ENCODE data around the gene MSRB2.

DNA sequence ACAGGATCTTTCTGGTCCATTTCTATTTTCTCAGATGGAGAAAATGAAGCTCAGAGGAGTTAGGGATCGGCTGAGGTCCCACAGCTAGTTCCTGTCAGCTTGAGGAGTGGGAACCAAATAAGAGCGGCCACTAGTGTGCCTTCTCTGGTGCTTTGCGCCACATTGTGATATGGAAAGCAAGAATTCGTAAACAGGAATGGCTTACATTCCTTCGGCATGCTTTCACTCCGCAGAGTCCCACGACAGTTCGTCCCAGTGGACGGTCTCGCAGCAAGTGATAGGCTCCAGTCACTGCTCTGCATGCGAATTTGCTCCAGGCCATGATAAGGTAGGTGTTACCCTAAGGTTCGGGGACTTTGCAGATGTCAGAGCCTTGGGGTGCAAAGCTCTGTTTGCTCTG is 55.2 kb downstream of the MSRB2 start:
- TF ChIP-seq, protein P1, sequence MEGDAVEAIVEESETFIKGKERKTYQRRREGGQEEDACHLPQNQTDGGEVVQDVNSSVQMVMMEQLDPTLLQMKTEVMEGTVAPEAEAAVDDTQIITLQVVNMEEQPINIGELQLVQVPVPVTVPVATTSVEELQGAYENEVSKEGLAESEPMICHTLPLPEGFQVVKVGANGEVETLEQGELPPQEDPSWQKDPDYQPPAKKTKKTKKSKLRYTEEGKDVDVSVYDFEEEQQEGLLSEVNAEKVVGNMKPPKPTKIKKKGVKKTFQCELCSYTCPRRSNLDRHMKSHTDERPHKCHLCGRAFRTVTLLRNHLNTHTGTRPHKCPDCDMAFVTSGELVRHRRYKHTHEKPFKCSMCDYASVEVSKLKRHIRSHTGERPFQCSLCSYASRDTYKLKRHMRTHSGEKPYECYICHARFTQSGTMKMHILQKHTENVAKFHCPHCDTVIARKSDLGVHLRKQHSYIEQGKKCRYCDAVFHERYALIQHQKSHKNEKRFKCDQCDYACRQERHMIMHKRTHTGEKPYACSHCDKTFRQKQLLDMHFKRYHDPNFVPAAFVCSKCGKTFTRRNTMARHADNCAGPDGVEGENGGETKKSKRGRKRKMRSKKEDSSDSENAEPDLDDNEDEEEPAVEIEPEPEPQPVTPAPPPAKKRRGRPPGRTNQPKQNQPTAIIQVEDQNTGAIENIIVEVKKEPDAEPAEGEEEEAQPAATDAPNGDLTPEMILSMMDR (IDR thresholded peaks at IDR 0.05) = no peak
- TF ChIP-seq POLR2A (IDR thresholded peaks at IDR 0.05) = no peak

All from ovary (tissue), 3 donors.